Activated naive CD4-positive, alpha-beta T cell treated with anti-CD3 and anti-CD28 coated beads, Interleukin-2, amount 50 U/mL, for 24 hours (primary cell): ENCODE data around the gene HDAC4.

Experiments used
- H3K27ac Mint-ChIP-seq: one replicate; pipeline ENCODE4 v1.8.0; 2021; ENCODE audit warnings: mild to moderate bottlenecking, mixed read lengths
- H3K27me3 Mint-ChIP-seq: one replicate; pipeline ENCODE4 v1.8.0; 2021; ENCODE audit warnings: mixed read lengths
- H3K36me3 Mint-ChIP-seq: one replicate; pipeline ENCODE4 v1.8.0; 2021; ENCODE audit warnings: mixed read lengths
- H3K4me1 Mint-ChIP-seq: one replicate; pipeline ENCODE4 v1.8.0; 2021; ENCODE audit warnings: mixed read lengths
- H3K4me3 Mint-ChIP-seq: one replicate; pipeline ENCODE4 v1.8.0; 2021; ENCODE audit warnings: mild to moderate bottlenecking, mixed read lengths
- H3K9me3 Mint-ChIP-seq: one replicate; pipeline ENCODE4 v1.8.0; 2021; ENCODE audit warnings: mixed read lengths

The HDAC4 gene

GRCh38 chr2:239279508-239280295, 121.1 kb downstream of the HDAC4 start:
- peaks cover 2% of the 10 kb centered on the region for H3K36me3 Mint-ChIP-seq
- no peaks in the 10 kb centered on the region for H3K27me3 Mint-ChIP-seq
- H3K4me1 Mint-ChIP-seq: peaks cover 43% of the 10 kb centered on the region
- no peak overlapping the region for H3K4me3 Mint-ChIP-seq
- no peaks in the 10 kb centered on the region for H3K9me3 Mint-ChIP-seq
- H3K27ac Mint-ChIP-seq: peak overlapping the region; percentile 36

- Mint-ChIP-seq H3K4me1 (peaks cover 48% of the 10 kb centered on the region), H3K9me3 (no peaks in the 10 kb centered on the region), H3K4me3 (no peak overlapping the region), H3K36me3 (peaks cover 2% of the 10 kb centered on the region), H3K27me3 (no peaks in the 10 kb centered on the region), H3K27ac (peak overlapping the region; percentile 36)
Measured at GRCh38 chr2:239278941-239279365, 121.9 kb downstream of the HDAC4 start.

- no peak overlapping the region for H3K4me3 Mint-ChIP-seq
- no peaks in the 10 kb centered on the region for H3K9me3 Mint-ChIP-seq
- peaks cover 2% of the 10 kb centered on the region for H3K36me3 Mint-ChIP-seq
- H3K27me3 Mint-ChIP-seq: no peaks in the 10 kb centered on the region
- no peak overlapping the region for H3K27ac Mint-ChIP-seq
- peaks cover 51% of the 10 kb centered on the region for H3K4me1 Mint-ChIP-seq
Measured at GRCh38 chr2:239278361-239278760, 122.5 kb downstream of the HDAC4 start.

GRCh38 chr2:239277401-239278085, 123.3 kb downstream of the HDAC4 start:
- Mint-ChIP-seq H3K4me1 (peaks cover 57% of the 10 kb centered on the region), H3K4me3 (peak overlapping the region; percentile 12), H3K27ac (no peak overlapping the region), H3K9me3 (no peaks in the 10 kb centered on the region), H3K27me3 (no peaks in the 10 kb centered on the region), H3K36me3 (peaks cover 2% of the 10 kb centered on the region)

GRCh38 chr2:239276851-239277250, 124.0 kb downstream of the HDAC4 start:
- Mint-ChIP-seq H3K27me3 (no peaks in the 10 kb centered on the region), H3K27ac (no peak overlapping the region), H3K4me1 (peaks cover 64% of the 10 kb centered on the region), H3K9me3 (no peaks in the 10 kb centered on the region), H3K36me3 (peaks cover 3% of the 10 kb centered on the region), H3K4me3 (no peak overlapping the region)

GRCh38 chr2:239275847-239276831, 124.7 kb downstream of the HDAC4 start:
- H3K4me1 Mint-ChIP-seq: peaks cover 69% of the 10 kb centered on the region
- H3K4me3 Mint-ChIP-seq: no peak overlapping the region
- H3K36me3 Mint-ChIP-seq: peaks cover 6% of the 10 kb centered on the region
- no peaks in the 10 kb centered on the region for H3K27me3 Mint-ChIP-seq
- no peaks in the 10 kb centered on the region for H3K9me3 Mint-ChIP-seq
- H3K27ac Mint-ChIP-seq: no peak overlapping the region

GRCh38 chr2:239275044-239275685, 125.7 kb downstream of the HDAC4 start:
- H3K27ac Mint-ChIP-seq: peak overlapping the region; percentile 88
- H3K4me3 Mint-ChIP-seq: peak overlapping the region; percentile 82
- H3K27me3 Mint-ChIP-seq: no peaks in the 10 kb centered on the region
- H3K36me3 Mint-ChIP-seq: peaks cover 6% of the 10 kb centered on the region
- no peaks in the 10 kb centered on the region for H3K9me3 Mint-ChIP-seq
- H3K4me1 Mint-ChIP-seq: peaks cover 75% of the 10 kb centered on the region

- Mint-ChIP-seq H3K36me3 (peaks cover 6% of the 10 kb centered on the region), H3K27ac (peak overlapping the region; percentile 41), H3K4me3 (peak overlapping the region; percentile 82), H3K4me1 (peaks cover 81% of the 10 kb centered on the region), H3K9me3 (no peaks in the 10 kb centered on the region), H3K27me3 (no peaks in the 10 kb centered on the region)
Measured at GRCh38 chr2:239274391-239275043, 126.3 kb downstream of the HDAC4 start.

GRCh38 chr2:239273280-239274234, 127.3 kb downstream of the HDAC4 start:
- no peak overlapping the region for H3K27ac Mint-ChIP-seq
- H3K4me3 Mint-ChIP-seq: no peak overlapping the region
- H3K36me3 Mint-ChIP-seq: peaks cover 9% of the 10 kb centered on the region
- no peaks in the 10 kb centered on the region for H3K27me3 Mint-ChIP-seq
- H3K4me1 Mint-ChIP-seq: peaks cover 82% of the 10 kb centered on the region
- H3K9me3 Mint-ChIP-seq: no peaks in the 10 kb centered on the region

- Mint-ChIP-seq H3K27ac (no peak overlapping the region), H3K4me3 (no peak overlapping the region), H3K27me3 (no peaks in the 10 kb centered on the region), H3K36me3 (peaks cover 9% of the 10 kb centered on the region), H3K4me1 (peaks cover 86% of the 10 kb centered on the region), H3K9me3 (no peaks in the 10 kb centered on the region)
Measured at GRCh38 chr2:239272626-239273025, 128.2 kb downstream of the HDAC4 start.

- Mint-ChIP-seq H3K36me3 (peaks cover 9% of the 10 kb centered on the region), H3K4me1 (peaks cover 90% of the 10 kb centered on the region), H3K9me3 (no peaks in the 10 kb centered on the region), H3K4me3 (no peak overlapping the region), H3K27me3 (no peaks in the 10 kb centered on the region), H3K27ac (no peak overlapping the region)
Measured at GRCh38 chr2:239271882-239272281, 128.9 kb downstream of the HDAC4 start.

GRCh38 chr2:239271471-239271870, 129.3 kb downstream of the HDAC4 start:
- Mint-ChIP-seq H3K27me3 (no peaks in the 10 kb centered on the region), H3K9me3 (no peaks in the 10 kb centered on the region), H3K4me1 (peaks cover 91% of the 10 kb centered on the region), H3K4me3 (no peak overlapping the region), H3K27ac (no peak overlapping the region), H3K36me3 (peaks cover 9% of the 10 kb centered on the region)

- H3K27ac Mint-ChIP-seq: no peak overlapping the region
- no peaks in the 10 kb centered on the region for H3K27me3 Mint-ChIP-seq
- peaks cover 92% of the 10 kb centered on the region for H3K4me1 Mint-ChIP-seq
- no peak overlapping the region for H3K4me3 Mint-ChIP-seq
- peaks cover 7% of the 10 kb centered on the region for H3K36me3 Mint-ChIP-seq
- H3K9me3 Mint-ChIP-seq: no peaks in the 10 kb centered on the region
Measured at GRCh38 chr2:239269916-239270315, 130.9 kb downstream of the HDAC4 start.
